Ovary (tissue), 9 donors: ENCODE measurements around the gene TRAPPC8. TPM values are rescaled to one million over a fixed set of nuclear protein-coding genes. Genes with fewer than 3 reads are reported as not detected.

ENCODE experiments used
- DNase-seq, 5 donors: peaks; one replicate each; pipeline ENCODE4 v3.0.0-alpha.2; 2019 to 2020
- H3K27ac ChIP-seq, 2 donors: fragments of 200-600 bp; one replicate each; pipeline versions ENCODE4 v1.5.1 to v1.8.0; 2019 to 2022
- H3K27me3 ChIP-seq: fragments of 200-600 bp; one replicate; pipeline ENCODE4 v1.8.0; 2022
- H3K36me3 ChIP-seq: fragments of 200-600 bp; sonication (generic); one replicate; pipeline ENCODE4 v1.5.1; 2019
- H3K4me1 ChIP-seq: one replicate; pipeline ENCODE4 v1.8.1; 2013; ENCODE audit warnings: mild to moderate bottlenecking, moderate library complexity; ENCODE audit not compliant: insufficient read depth
- H3K4me3 ChIP-seq: fragments of 200-600 bp; sonication (generic); one replicate; pipeline ENCODE4 v1.5.1; 2017
- H3K9me3 ChIP-seq, 2 donors: fragments of 200-600 bp in 1 of 2; sonication (generic) in 1 of 2; one replicate each; pipeline versions ENCODE4 v1.5.1 to v1.8.1; 2013 to 2019; ENCODE audit warnings: mild to moderate bottlenecking in 1 of 2, moderate library complexity in 1 of 2
- EP300 ChIP-seq: sonication (generic); formaldehyde crosslinking; IDR thresholded peaks from one replicate; pipeline ENCODE4 v1.6.1; 2017; ENCODE audit warnings: antibody characterized with exemption
- POLR2A ChIP-seq: fragments of 450-650 bp; IDR thresholded peaks from one replicate; pipeline ENCODE4 v1.6.1; 2017; ENCODE audit warnings: antibody characterized with exemption, mild to moderate bottlenecking, moderate library complexity
- WGBS, 3 donors: extraction: QIAGEN DNeasy Blood & Tissue Kit in 1 of 3; methylation state at CpG; one replicate each; pipeline versions ENCODE4 v1.1.5 to v1.1.7; 2013 to 2017; 5-methylcytosine and 5-hydroxymethylcytosine counted together
- intact Hi-C, 4 donors: fragments of 100-400 bp; cut with DNase I; formaldehyde crosslinking; loops; one replicate each; pipeline versions ENCODE4 v1.11.0 to v1.15.1; 2022 to 2023
- polyA plus RNA-seq, 2 donors: library from polyadenylated mRNA; stranded (reverse); fragments of 200-250 nt in 1 of 2; fragments of 350-450 nt in 1 of 2; fragmentation: Illumina TruSeq in 1 of 2; extraction: RNeasy Lipid Tissue Mini Kit (QIAGEN cat#74804) in 1 of 2; gene quantifications; one replicate each; pipeline ENCODE4 v1.2.3, GENCODE V29; 2013 to 2014
- total RNA-seq, 7 donors: library from RNA; depleted of rRNA in 2 of 7; stranded (reverse); fragments of >200 nt in 2 of 7; fragmentation: NEBNext Ultra II Directional in 3 of 7; extraction: Animal tissue kit (Norgen Biotek cat#: 25700) in 3 of 7; gene quantifications; one replicate each; pipeline versions ENCODE4 v1.1.0 to v1.2.4, GENCODE V29; 2016 to 2023
- TF ChIP-seq, protein P1 (sequence below), 3 donors: fragments of 450-650 bp in 2 of 3; fragments of 200-600 bp in 1 of 3; IDR thresholded peaks; one replicate each; pipeline versions ENCODE4 v1.5.1 to v1.8.0; 2016 to 2022; ENCODE audit warnings: antibody characterized with exemption in 3 of 3, mild to moderate bottlenecking in 1 of 3
- donor health status: DM: no; HTN: no; CAD: no; lungs with moderate emphysema.
- donor health status: DM: no; HTN: no; CAD: no.
- donor health status: Bipolar disorder and iron deficiency.
- donor health status: DM: yes; HTN: yes; CAD: no.
- donor health status: DM: no; HTN: no; CAD: no.
- donor health status: DM: yes; HTN: yes; CAD: no.

Gene TRAPPC8
- total and polyA plus RNA-seq, 9 donors, result 15.5 to 47.1 (median 31.1) TPM

- Histone ChIP-seq H3K9me3 (peaks cover 0 to 4% of the 10 kb centered on the region in 2 donors), H3K27me3 (no peaks in the 10 kb centered on the region), H3K27ac (no peak overlapping the region), H3K4me3 (no peak overlapping the region), H3K4me1 (no peaks in the 10 kb centered on the region), H3K36me3 (no peaks in the 10 kb centered on the region)
- intact Hi-C loops, result loop anchor here in 2 of 4 donors (10.0 kb wide), 2 partner anchors 231 to 421 kb away; no protein-coding TSS in a partner anchor
- WGBS, 3 donors, result 45 to 58% (median 54%) methylated on average over 3 of the region's 3 CpGs
- TF ChIP-seq EP300, result no peak
- TF ChIP-seq, protein P1, sequence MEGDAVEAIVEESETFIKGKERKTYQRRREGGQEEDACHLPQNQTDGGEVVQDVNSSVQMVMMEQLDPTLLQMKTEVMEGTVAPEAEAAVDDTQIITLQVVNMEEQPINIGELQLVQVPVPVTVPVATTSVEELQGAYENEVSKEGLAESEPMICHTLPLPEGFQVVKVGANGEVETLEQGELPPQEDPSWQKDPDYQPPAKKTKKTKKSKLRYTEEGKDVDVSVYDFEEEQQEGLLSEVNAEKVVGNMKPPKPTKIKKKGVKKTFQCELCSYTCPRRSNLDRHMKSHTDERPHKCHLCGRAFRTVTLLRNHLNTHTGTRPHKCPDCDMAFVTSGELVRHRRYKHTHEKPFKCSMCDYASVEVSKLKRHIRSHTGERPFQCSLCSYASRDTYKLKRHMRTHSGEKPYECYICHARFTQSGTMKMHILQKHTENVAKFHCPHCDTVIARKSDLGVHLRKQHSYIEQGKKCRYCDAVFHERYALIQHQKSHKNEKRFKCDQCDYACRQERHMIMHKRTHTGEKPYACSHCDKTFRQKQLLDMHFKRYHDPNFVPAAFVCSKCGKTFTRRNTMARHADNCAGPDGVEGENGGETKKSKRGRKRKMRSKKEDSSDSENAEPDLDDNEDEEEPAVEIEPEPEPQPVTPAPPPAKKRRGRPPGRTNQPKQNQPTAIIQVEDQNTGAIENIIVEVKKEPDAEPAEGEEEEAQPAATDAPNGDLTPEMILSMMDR (IDR thresholded peaks at IDR 0.05), result no peak
- no peak for TF ChIP-seq POLR2A
- no peak for DNase-seq
Measured at GRCh38 chr18:31976242-31976641, 33.3 kb upstream of the TRAPPC8 start.

GRCh38 chr18:31973929-31974546, 31.1 kb upstream of the TRAPPC8 start:
- intact Hi-C loops, result loop anchor here in 2 of 4 donors (10.0 kb wide), 2 partner anchors 229 to 419 kb away; no protein-coding TSS in a partner anchor
- WGBS, 3 donors, result 87 to 93% (median 90%) methylated on average over 4 of the region's 4 CpGs

GRCh38 chr18:31970617-31971016, 27.7 kb upstream of the TRAPPC8 start:
- Histone ChIP-seq H3K4me3 (no peak overlapping the region), H3K4me1 (no peaks in the 10 kb centered on the region), H3K36me3 (no peaks in the 10 kb centered on the region), H3K27me3 (no peaks in the 10 kb centered on the region), H3K27ac (no peak overlapping the region), H3K9me3 (peaks cover 0 to 4% of the 10 kb centered on the region in 2 donors)
- WGBS, 3 donors, result 39 to 45% (median 41%) methylated on average over 3 of the region's 3 CpGs
- intact Hi-C loops, result loop anchor here in 2 of 4 donors (10.0 kb wide), 2 partner anchors 226 to 416 kb away; no protein-coding TSS in a partner anchor
- DNase-seq, result no peak
- no peak for TF ChIP-seq EP300
- TF ChIP-seq, protein P1 (IDR thresholded peaks at IDR 0.05), result no peak
- no peak for TF ChIP-seq POLR2A

More at GRCh38 chr18:31973929-31974546, 31.1 kb upstream of the TRAPPC8 start:
- Histone ChIP-seq H3K4me3 (no peak overlapping the region), H3K4me1 (no peaks in the 10 kb centered on the region), H3K27me3 (no peaks in the 10 kb centered on the region), H3K36me3 (no peaks in the 10 kb centered on the region), H3K9me3 (peaks cover 0 to 4% of the 10 kb centered on the region in 2 donors), H3K27ac (no peak overlapping the region)
- no peak for DNase-seq
- TF ChIP-seq, protein P1 (IDR thresholded peaks at IDR 0.05), result no peak
- TF ChIP-seq EP300, result no peak
- TF ChIP-seq POLR2A, result no peak

DNA sequence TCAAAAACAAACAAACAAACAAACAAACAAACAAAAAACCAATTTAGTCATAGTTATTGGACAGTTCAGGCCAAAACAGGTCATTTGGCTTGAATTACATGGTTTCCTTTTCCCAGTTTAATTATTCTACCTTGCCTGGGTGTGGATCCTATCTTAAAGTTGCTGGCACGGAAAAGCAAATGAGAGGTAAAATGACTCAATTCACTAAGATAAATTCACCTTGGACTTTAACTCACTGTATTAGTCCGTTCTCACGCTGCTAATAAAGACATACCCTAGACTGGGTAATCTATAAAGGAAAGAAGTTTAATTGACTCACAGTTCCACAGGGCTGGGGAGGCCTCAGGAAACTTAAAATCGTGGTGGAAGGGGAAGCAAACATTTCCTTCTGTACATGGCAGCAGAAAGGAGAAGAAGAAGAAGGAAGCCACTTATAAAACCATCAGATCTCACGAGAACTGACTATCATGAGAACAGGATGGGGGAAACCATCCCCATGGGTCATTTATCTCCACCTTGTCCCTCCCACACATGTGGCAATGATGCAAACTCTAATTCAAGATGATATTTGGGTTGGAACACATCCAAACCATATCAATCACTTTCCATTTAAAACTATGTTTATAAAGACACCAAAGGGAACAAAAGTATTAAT, 22.5 kb upstream of the TRAPPC8 start:
- Histone ChIP-seq H3K9me3 (no peaks in the 10 kb centered on the region), H3K4me1 (no peaks in the 10 kb centered on the region), H3K4me3 (no peak overlapping the region), H3K27ac (no peak overlapping the region), H3K36me3 (no peaks in the 10 kb centered on the region), H3K27me3 (no peaks in the 10 kb centered on the region)
- TF ChIP-seq, protein P1 (IDR thresholded peaks at IDR 0.05), result no peak
- TF ChIP-seq POLR2A (no peak), EP300 (no peak)
- intact Hi-C loops, result no loop called here
- 60 to 66% (median 64%) methylated on average over 5 of the region's 5 CpGs for WGBS, 3 donors
- DNase-seq, result no peak
